ENCODE measurements around the gene SASS6. TPM values are rescaled to one million over a fixed set of nuclear protein-coding genes. Genes with fewer than 3 reads are reported as not detected.

The SASS6 gene
- polyA plus RNA-seq, 1 donor (not counting 4 experiments of a cell fraction or from before 2014, with no cell fraction given): 2.5 TPM

GRCh38 chr1:100115524-100115923 lies 17.2 kb downstream of the SASS6 start:
- no peaks in the 10 kb centered on the region for H3K79me2 ChIP-seq (ENCODE audit: control insufficient read depth, insufficient read depth, low read length)
- no peak overlapping the region for H3K4me3 ChIP-seq (ENCODE audit: control insufficient read depth in 2 of 3, extremely low read depth in 1 of 3, insufficient read depth in 2 of 3, low read depth in 1 of 3, low read length in 3 of 3)
- TF ChIP-seq CTCF (optimal IDR thresholded peaks at IDR 0.05 in 1 of 3, IDR thresholded peaks at IDR 0.05 in 1 of 3, conservative IDR thresholded peaks at IDR 0.05 in 1 of 3; ENCODE audit: extremely low read depth in 1 of 3, insufficient read depth in 2 of 3, low read length in 3 of 3) (no peak), EZH2 (IDR thresholded peaks at IDR 0.05; ENCODE audit: low read length) (no peak)
- DNase-seq (ENCODE audit: low read depth, low spot score): no peak
- no peak overlapping the region for H2AFZ ChIP-seq (ENCODE audit: control insufficient read depth, low read length)
- no peaks in the 10 kb centered on the region for H3K4me1 ChIP-seq (ENCODE audit: control insufficient read depth, extremely low read depth, insufficient read depth, low read length)
- H3K4me2 ChIP-seq (ENCODE audit: control insufficient read depth, extremely low read depth, insufficient read depth, low read depth, low read length): no peak overlapping the region
- peaks cover 2 to 6% of the 10 kb centered on the region in 2 experiments for H3K36me3 ChIP-seq (ENCODE audit: control insufficient read depth in 2 of 2, extremely low read depth in 1 of 2, insufficient read depth in 2 of 2, low read length in 2 of 2)
- no peaks in the 10 kb centered on the region for H3K9me3 ChIP-seq (ENCODE audit: control insufficient read depth, low read depth, low read length)
- no peak overlapping the region for H3K27ac ChIP-seq (ENCODE audit: control insufficient read depth, insufficient read depth, low read length)
- H4K20me1 ChIP-seq (ENCODE audit: control insufficient read depth, extremely low read depth, insufficient read depth, low read length): no peaks in the 10 kb centered on the region
- FAIRE-seq: no peak
- no peaks in the 10 kb centered on the region for H3K9me1 ChIP-seq (ENCODE audit: control insufficient read depth, extremely low read depth, insufficient read depth, low read length)
- H3K9ac ChIP-seq (ENCODE audit: control insufficient read depth, extremely low read depth, insufficient read depth, low read length): no peak overlapping the region
- H3K27me3 ChIP-seq (ENCODE audit: control insufficient read depth, extremely low read depth, insufficient read depth, low read length): no peaks in the 10 kb centered on the region
- dilution Hi-C loops (cut with MboI; ENCODE audit: extremely low pct_ligation_motif_present, low sequenced_read_pairs): no loop called here

GRCh38 chr1:100109554-100110066 lies 23.1 kb downstream of the SASS6 start:
- Histone ChIP-seq H3K4me1 (ENCODE audit: control insufficient read depth, extremely low read depth, insufficient read depth, low read length) (no peaks in the 10 kb centered on the region), H3K4me3 (ENCODE audit: control insufficient read depth in 2 of 3, extremely low read depth in 1 of 3, insufficient read depth in 2 of 3, low read depth in 1 of 3, low read length in 3 of 3) (no peak overlapping the region), H3K9ac (ENCODE audit: control insufficient read depth, extremely low read depth, insufficient read depth, low read length) (no peak overlapping the region), H3K27me3 (ENCODE audit: control insufficient read depth, extremely low read depth, insufficient read depth, low read length) (no peaks in the 10 kb centered on the region), H3K9me1 (ENCODE audit: control insufficient read depth, extremely low read depth, insufficient read depth, low read length) (no peaks in the 10 kb centered on the region), H3K4me2 (ENCODE audit: control insufficient read depth, extremely low read depth, insufficient read depth, low read depth, low read length) (no peak overlapping the region), H2AFZ (ENCODE audit: control insufficient read depth, low read length) (no peak overlapping the region), H3K27ac (ENCODE audit: control insufficient read depth, insufficient read depth, low read length) (no peak overlapping the region), H4K20me1 (ENCODE audit: control insufficient read depth, extremely low read depth, insufficient read depth, low read length) (no peaks in the 10 kb centered on the region), H3K79me2 (ENCODE audit: control insufficient read depth, insufficient read depth, low read length) (no peaks in the 10 kb centered on the region), H3K9me3 (ENCODE audit: control insufficient read depth, low read depth, low read length) (no peaks in the 10 kb centered on the region), H3K36me3 (ENCODE audit: control insufficient read depth in 2 of 2, extremely low read depth in 1 of 2, insufficient read depth in 2 of 2, low read length in 2 of 2) (no peaks in the 10 kb centered on the region)
- FAIRE-seq (no peak), DNase-seq (ENCODE audit: low read depth, low spot score) (no peak)
- TF ChIP-seq EZH2 (IDR thresholded peaks at IDR 0.05; ENCODE audit: low read length): no peak
- no peak for TF ChIP-seq CTCF (optimal IDR thresholded peaks at IDR 0.05 in 1 of 3, IDR thresholded peaks at IDR 0.05 in 1 of 3, conservative IDR thresholded peaks at IDR 0.05 in 1 of 3; ENCODE audit: extremely low read depth in 1 of 3, insufficient read depth in 2 of 3, low read length in 3 of 3)
- dilution Hi-C loops (cut with MboI; ENCODE audit: extremely low pct_ligation_motif_present, low sequenced_read_pairs): no loop called here

Data from keratinocyte (primary cell).